Chondrocyte (in vitro differentiated cells): Measurements from ENCODE around the gene CXCR1. TPM values are rescaled to one million over a fixed set of nuclear protein-coding genes. Genes with fewer than 3 reads are reported as not detected.
"Not testable (repeated sequence)": the region's sequence is repeated elsewhere in the genome, so short reads cannot be mapped to it uniquely, and the experiment has no call there.

Source experiments
- DNase-seq: peaks from one replicate; pipeline ENCODE4 v3.0.0; 2021; ENCODE audit warnings: mixed read lengths, low spot score
- H3K27ac Mint-ChIP-seq: one replicate; pipeline ENCODE4 v1.8.0; 2021; ENCODE audit warnings: mild to moderate bottlenecking, moderate library complexity, mixed read lengths; ENCODE audit not compliant: unreplicated experiment
- H3K27me3 Mint-ChIP-seq: 2 replicates; pipeline ENCODE4 v1.8.0; 2021; ENCODE audit warnings: low read depth, mixed read lengths
- H3K36me3 Mint-ChIP-seq: 2 replicates; pipeline ENCODE4 v1.8.0; 2021; ENCODE audit warnings: low read depth, mixed read lengths
- H3K4me1 Mint-ChIP-seq: 2 replicates; pipeline ENCODE4 v1.8.0; 2021; ENCODE audit warnings: low read depth, mild to moderate bottlenecking, mixed read lengths
- H3K4me3 Mint-ChIP-seq: one replicate; pipeline ENCODE4 v1.8.0; 2021; ENCODE audit warnings: mild to moderate bottlenecking, moderate library complexity, mixed read lengths; ENCODE audit not compliant: unreplicated experiment
- H3K9me3 Mint-ChIP-seq: 2 replicates; pipeline ENCODE4 v1.8.0; 2021; ENCODE audit warnings: low read depth, mixed read lengths
- total RNA-seq: library from RNA; stranded (reverse); gene quantifications from 3 replicates; pipeline ENCODE4 v1.2.1, GENCODE V29; 2021
- TF ChIP-seq, protein P1 (sequence below): fragments of 200-600 bp; sonication (generic); IDR thresholded peaks from 2 replicates; pipeline ENCODE4 v1.5.0; 2021; ENCODE audit warnings: antibody characterized with exemption, mild to moderate bottlenecking, moderate library complexity

The CXCR1 gene
- total RNA-seq, 1 donor from 2014 or later, result not detected

DNA sequence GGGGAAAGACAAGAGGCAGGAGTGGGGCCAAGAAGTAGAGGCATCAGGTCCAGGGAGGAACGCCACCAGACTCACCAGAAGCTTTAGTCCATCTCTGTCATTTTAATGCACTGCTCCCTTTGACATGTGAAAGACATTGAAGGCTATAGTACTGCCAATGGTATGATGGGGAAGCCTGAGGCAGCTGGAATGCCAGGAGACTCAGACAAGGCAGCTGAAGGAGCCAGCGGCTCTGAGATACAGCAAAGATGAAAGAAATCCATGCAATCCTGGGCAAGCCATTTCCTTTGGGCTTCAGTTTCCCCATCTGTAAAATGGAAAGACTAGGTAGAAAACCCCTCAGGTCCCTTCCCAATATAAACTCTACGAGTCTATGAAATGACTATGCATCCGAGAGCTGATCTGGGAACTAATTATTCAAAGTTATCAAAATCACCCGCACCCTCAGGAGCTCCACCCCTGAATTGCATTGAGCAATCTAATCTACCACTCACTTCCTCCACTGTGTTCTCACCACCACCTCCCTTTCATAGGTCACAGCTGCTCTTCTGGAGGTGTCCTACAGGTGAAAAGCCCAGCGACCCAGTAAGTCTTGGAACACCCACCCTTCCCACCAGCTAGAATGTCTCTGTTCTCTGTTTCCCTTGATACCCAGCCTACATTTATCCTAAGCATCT, 37.8 kb downstream of the CXCR1 start:
- TF ChIP-seq, protein P1, sequence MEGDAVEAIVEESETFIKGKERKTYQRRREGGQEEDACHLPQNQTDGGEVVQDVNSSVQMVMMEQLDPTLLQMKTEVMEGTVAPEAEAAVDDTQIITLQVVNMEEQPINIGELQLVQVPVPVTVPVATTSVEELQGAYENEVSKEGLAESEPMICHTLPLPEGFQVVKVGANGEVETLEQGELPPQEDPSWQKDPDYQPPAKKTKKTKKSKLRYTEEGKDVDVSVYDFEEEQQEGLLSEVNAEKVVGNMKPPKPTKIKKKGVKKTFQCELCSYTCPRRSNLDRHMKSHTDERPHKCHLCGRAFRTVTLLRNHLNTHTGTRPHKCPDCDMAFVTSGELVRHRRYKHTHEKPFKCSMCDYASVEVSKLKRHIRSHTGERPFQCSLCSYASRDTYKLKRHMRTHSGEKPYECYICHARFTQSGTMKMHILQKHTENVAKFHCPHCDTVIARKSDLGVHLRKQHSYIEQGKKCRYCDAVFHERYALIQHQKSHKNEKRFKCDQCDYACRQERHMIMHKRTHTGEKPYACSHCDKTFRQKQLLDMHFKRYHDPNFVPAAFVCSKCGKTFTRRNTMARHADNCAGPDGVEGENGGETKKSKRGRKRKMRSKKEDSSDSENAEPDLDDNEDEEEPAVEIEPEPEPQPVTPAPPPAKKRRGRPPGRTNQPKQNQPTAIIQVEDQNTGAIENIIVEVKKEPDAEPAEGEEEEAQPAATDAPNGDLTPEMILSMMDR, result no peak
- Mint-ChIP-seq H3K9me3 (no peaks in the 10 kb centered on the region), H3K27me3 (peaks cover 33% of the 10 kb centered on the region), H3K4me1 (no peaks in the 10 kb centered on the region), H3K4me3 (no peak overlapping the region), H3K27ac (no peak overlapping the region), H3K36me3 (no peaks in the 10 kb centered on the region)
- DNase-seq, result no peak

DNA sequence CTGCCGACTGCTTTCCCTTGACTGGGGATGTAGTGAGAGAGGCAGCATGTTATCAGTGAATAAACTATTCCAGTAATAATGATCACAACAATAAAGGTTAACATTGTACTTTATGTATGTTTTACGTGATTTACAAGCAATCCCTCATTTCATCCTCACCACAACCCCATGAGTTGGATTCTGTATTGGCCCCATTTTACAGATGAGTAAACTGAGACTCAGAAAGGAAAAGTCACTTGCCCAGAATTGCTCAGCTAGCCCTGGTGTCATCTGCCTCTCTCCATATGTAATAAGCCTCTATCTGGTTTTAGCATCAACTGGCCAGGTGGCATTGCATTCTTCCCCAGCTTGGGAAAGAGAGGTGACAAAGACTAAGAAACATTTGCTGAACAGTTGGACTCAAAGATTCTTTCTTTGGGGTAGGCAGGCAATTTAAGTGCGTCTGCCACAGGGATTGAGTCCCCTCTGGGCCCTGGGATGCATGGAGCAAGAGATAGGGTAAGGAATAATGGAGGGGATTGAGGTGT, 38.8 kb downstream of the CXCR1 start:
- Mint-ChIP-seq H3K27ac (no peak overlapping the region), H3K9me3 (peaks cover under 1% of the 10 kb centered on the region), H3K27me3 (peaks cover 33% of the 10 kb centered on the region), H3K4me3 (no peak overlapping the region), H3K4me1 (no peaks in the 10 kb centered on the region), H3K36me3 (no peaks in the 10 kb centered on the region)
- TF ChIP-seq, protein P1, result no peak
- no peak for DNase-seq

DNA sequence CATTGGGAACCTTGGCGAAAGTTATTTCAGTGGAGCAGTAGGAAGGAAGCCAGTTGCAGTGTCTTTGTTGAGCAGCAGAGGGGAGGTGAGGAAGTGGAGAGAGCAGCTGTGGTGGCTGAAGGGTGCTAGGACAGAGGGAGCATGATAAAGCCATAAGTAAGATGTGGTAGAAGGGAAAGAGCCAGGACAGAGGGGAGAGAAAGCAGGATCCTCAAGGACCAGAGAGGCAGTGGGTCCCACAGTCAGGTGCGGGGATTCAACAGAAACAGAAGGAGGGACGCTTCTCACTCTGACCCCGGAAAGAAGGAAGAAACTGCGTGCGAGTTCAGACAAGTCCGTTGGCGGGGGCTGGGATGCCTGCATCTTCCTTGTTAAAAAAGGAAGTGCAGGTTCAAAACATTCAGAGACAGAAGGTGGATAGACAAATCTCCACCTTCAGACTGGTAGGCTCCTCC, 41.1 kb downstream of the CXCR1 start, which contains the start of gene CXCR2:
Gene CXCR2 (plus strand): TSS at position 403 of the 455 bp plus-strand sequence. CDS start 8,774 bp downstream, outside the sequence.
- no peak for DNase-seq
- Mint-ChIP-seq H3K4me1 (no peaks in the 10 kb centered on the region), H3K27ac (no peak within 1 kb of the TSS), H3K36me3 (peaks cover 10% of the 10 kb centered on the region), H3K4me3 (no peak within 1 kb of the TSS), H3K9me3 (peaks cover 20% of the 10 kb centered on the region), H3K27me3 (peaks cover 35% of the 10 kb centered on the region)
- TF ChIP-seq, protein P1, result no peak

DNA sequence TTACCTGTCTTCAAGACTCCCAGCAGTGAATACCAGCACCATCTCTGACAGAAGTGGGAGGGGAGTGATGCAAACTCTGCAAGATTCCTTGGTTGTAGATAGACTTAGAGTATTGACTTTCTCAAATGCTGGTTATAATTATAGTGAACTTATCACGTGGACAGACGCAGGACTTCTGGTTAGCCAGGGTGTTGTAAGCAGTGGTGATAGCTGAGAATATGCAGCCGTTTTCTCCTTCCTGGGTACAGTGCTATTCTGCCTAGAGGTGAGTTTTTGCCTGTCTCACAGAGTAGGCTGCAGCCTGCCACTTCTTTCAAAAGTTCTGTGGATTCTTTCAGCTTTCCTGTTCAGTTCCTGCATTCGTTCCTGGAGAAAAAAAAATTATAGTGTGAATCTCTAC, 41.7 kb downstream of the CXCR1 start:
- Mint-ChIP-seq H3K9me3 (peaks cover 21% of the 10 kb centered on the region), H3K4me3 (no peak overlapping the region), H3K27ac (no peak overlapping the region), H3K27me3 (peaks cover 37% of the 10 kb centered on the region), H3K4me1 (no peaks in the 10 kb centered on the region), H3K36me3 (peaks cover 10% of the 10 kb centered on the region)
- no peak for DNase-seq
- TF ChIP-seq, protein P1, result no peak

DNA sequence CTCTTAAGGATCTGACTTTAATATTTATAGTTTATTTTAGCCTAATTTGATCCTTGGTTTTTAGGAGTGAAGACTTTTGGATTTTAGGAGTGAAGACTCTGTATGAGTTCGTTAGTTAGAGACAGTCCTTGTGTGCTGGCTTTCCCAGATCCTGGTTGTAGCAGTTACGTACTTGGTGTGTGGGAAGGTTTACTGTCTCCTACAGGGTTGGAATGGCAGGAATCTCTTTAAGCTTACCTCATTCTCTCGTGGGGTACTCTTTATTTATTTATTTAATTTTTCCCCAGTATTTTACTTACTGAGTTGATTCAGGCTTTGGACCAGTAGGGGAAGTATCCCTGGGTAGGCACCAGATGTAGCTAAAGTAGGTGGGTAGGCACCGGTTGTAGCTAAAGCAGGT, 42.8 kb downstream of the CXCR1 start:
- peaks cover 10% of the 10 kb centered on the region for H3K36me3 Mint-ChIP-seq

DNA sequence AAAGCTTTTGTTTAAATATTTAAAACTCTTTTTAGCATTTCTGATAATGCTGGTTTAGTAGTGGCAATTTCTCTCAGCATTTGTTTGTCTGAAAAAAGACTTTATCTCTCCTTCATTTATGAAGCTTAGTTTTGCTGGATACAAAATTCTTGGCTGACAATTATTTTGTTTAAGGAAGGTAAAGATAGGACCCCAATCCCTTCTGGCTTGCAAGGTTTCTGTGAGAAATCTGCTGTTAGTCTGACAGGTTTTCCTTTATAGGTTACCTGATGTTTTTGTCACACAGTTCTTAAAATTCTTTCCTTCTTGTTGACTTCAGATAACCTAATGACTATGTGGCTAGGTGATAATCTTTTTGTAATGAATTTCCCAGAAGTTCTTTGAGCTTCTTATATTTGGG, 44.5 kb downstream of the CXCR1 start:
- peaks cover 21% of the 10 kb centered on the region for H3K9me3 Mint-ChIP-seq
- H3K4me1 Mint-ChIP-seq, H3K4me3 Mint-ChIP-seq, H3K27ac Mint-ChIP-seq, DNase-seq: not testable (repeated sequence)
- peaks cover 22% of the 10 kb centered on the region for H3K27me3 Mint-ChIP-seq
- peaks cover 10% of the 10 kb centered on the region for H3K36me3 Mint-ChIP-seq

More for the DNA sequence above, 42.8 kb downstream of the CXCR1 start:
- DNase-seq, result no peak
- Mint-ChIP-seq H3K4me3 (no peak overlapping the region), H3K27ac (no peak overlapping the region), H3K9me3 (peaks cover 21% of the 10 kb centered on the region), H3K27me3 (peaks cover 33% of the 10 kb centered on the region), H3K4me1 (no peaks in the 10 kb centered on the region)
- TF ChIP-seq, protein P1, result no peak

DNA sequence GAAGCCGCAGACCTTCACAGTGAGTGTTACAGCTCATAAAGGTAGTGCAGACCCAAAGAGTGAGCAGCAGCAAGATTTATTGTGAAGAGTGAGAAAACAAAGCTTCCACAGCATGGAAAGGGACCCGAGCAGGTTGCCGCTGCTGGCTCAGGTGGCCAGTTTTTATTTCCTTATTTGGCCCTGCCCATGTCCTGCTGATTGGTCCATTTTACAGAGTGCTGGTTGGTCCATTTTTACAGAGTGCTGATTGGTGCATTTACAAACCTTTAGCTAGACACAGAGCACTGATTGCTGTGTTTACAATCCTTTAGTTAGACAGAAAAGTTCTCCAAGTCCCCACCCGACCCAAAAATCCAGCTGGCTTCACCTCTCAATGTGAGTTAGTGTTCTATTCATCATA, 45.0 kb downstream of the CXCR1 start:
- peaks cover 22% of the 10 kb centered on the region for H3K9me3 Mint-ChIP-seq

More for the DNA sequence above, 45.0 kb downstream of the CXCR1 start:
- H3K4me3 Mint-ChIP-seq, DNase-seq, H3K27ac Mint-ChIP-seq, H3K4me1 Mint-ChIP-seq: not testable (repeated sequence)
- Mint-ChIP-seq H3K36me3 (peaks cover 10% of the 10 kb centered on the region), H3K27me3 (peaks cover 19% of the 10 kb centered on the region)
